Measurements from ENCODE around the gene MAP6.

MAP6 gene

DNA sequence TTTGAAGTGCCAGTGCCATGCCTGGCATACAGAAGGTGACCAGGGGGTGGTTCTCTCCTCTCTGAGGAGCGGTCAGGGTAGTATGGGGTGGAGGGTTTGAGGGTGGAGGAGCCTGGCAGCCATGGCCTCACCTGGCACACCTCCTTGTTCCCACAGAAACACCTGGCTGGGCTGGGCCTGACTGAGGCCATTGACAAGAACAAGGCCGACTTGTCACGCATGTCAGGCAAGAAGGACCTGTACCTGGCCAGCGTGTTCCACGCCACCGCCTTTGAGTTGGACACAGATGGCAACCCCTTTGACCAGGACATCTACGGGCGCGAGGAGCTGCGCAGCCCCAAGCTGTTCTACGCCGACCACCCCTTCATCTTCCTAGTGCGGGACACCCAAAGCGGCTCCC, 97.2 kb downstream of the MAP6 start:
- FAIRE-seq, result no peak
- TF ChIP-seq, protein P1, sequence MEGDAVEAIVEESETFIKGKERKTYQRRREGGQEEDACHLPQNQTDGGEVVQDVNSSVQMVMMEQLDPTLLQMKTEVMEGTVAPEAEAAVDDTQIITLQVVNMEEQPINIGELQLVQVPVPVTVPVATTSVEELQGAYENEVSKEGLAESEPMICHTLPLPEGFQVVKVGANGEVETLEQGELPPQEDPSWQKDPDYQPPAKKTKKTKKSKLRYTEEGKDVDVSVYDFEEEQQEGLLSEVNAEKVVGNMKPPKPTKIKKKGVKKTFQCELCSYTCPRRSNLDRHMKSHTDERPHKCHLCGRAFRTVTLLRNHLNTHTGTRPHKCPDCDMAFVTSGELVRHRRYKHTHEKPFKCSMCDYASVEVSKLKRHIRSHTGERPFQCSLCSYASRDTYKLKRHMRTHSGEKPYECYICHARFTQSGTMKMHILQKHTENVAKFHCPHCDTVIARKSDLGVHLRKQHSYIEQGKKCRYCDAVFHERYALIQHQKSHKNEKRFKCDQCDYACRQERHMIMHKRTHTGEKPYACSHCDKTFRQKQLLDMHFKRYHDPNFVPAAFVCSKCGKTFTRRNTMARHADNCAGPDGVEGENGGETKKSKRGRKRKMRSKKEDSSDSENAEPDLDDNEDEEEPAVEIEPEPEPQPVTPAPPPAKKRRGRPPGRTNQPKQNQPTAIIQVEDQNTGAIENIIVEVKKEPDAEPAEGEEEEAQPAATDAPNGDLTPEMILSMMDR (IDR thresholded peaks at IDR 0.05; ENCODE audit: insufficient read depth, missing control alignments), result no peak
- DNase-seq (ENCODE audit: insufficient read length, low spot score), result no peak

DNA sequence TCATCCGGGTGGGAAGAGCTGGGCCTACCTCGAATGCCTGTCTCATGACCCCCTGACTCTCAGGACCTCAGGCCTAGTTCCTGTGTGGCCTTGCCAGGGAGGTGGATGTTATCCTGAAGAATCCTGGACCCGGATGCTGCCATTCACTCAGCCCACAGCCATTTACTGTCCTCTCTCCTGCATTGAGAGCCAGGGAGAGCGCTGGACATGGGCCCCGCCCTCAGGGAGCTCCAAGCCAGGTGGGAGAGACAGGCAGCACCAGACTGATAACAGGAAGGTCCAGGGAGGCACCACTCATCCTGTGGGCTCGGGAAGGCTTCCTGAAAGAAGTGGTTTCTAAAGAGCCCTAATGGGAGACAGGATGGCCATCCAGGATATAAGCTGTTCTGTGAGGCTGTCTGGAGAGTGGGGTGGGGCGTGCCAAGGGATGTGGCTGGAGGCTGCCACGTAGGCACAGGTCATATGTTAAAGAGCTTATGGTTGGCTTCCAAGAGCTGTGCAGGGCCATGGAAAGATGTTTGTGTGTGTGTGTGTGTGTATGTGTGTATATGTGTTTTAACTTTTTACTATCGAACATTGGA, 98.2 kb downstream of the MAP6 start:
- no peak for DNase-seq (ENCODE audit: insufficient read length, low spot score)
- TF ChIP-seq, protein P1 (IDR thresholded peaks at IDR 0.05; ENCODE audit: insufficient read depth, missing control alignments), result no peak
- no peak for FAIRE-seq

DNA sequence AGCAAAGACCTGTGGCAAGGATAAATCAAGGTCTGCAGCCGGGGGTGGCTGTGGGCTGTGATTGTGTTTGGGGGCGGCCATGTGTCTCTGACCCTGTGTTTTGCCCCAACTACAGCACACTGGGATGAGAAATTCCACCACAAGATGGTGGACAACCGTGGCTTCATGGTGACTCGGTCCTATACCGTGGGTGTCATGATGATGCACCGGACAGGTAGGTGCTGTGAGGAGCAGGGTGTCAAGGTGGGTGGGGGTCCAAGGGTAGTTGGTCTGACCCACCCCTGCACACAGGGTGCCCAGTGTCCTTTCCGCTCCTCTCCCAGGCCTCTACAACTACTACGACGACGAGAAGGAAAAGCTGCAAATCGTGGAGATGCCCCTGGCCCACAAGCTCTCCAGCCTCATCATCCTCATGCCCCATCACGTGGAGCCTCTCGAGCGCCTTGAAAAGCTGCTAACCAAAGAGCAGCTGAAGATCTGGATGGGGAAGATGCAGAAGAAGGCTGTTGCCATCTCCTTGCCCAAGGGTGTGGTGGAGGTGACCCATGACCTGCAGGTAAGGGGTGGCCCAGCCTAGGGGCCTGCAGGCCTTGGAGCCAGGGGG, 100.1 kb downstream of the MAP6 start:
- DNase-seq (ENCODE audit: insufficient read length, low spot score), result no peak
- no peak for FAIRE-seq
- TF ChIP-seq, protein P1 (IDR thresholded peaks at IDR 0.05; ENCODE audit: insufficient read depth, missing control alignments), result no peak

DNA sequence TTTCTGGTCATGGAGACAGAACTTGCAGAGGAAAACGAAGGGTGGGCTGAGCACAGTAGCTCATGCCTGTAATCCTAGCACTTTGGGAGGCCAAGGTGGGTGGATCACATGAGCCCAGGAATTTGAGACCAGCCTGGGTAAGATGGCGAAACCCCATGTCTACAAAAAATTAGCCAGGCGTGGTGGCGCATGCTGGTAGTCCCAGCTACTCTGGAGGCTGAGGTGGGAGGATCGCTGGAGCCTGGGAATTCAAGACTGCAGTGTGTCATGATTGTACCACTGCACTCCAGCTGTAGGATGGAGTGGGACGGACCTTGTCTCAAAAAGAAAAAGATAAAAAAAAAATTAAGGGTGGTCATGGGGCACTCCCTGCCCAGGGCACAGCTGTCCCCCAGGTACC, 100.9 kb downstream of the MAP6 start:
- FAIRE-seq, result no peak
- TF ChIP-seq, protein P1 (IDR thresholded peaks at IDR 0.05; ENCODE audit: insufficient read depth, missing control alignments), result no peak
- no peak for DNase-seq (ENCODE audit: insufficient read length, low spot score)

DNA sequence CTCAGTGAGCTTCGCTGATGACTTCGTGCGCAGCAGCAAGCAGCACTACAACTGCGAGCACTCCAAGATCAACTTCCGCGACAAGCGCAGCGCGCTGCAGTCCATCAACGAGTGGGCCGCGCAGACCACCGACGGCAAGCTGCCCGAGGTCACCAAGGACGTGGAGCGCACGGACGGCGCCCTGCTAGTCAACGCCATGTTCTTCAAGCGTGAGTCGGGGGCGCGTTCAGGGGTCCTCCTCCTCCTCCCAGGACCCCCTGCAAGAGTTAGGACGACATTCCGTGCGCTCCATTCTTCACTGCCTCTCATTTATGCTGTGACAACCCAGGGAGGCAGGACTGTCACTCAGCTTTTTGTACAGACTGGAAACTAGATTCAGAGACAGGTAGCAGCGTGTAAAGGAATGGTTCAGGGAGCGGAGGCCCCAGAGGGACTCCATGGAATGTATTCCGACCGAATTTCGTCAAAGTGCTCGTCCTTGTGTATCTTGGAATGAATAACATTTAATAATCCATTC, 102.0 kb downstream of the MAP6 start:
- FAIRE-seq (no peak), DNase-seq (ENCODE audit: insufficient read length, low spot score) (no peak)

DNA sequence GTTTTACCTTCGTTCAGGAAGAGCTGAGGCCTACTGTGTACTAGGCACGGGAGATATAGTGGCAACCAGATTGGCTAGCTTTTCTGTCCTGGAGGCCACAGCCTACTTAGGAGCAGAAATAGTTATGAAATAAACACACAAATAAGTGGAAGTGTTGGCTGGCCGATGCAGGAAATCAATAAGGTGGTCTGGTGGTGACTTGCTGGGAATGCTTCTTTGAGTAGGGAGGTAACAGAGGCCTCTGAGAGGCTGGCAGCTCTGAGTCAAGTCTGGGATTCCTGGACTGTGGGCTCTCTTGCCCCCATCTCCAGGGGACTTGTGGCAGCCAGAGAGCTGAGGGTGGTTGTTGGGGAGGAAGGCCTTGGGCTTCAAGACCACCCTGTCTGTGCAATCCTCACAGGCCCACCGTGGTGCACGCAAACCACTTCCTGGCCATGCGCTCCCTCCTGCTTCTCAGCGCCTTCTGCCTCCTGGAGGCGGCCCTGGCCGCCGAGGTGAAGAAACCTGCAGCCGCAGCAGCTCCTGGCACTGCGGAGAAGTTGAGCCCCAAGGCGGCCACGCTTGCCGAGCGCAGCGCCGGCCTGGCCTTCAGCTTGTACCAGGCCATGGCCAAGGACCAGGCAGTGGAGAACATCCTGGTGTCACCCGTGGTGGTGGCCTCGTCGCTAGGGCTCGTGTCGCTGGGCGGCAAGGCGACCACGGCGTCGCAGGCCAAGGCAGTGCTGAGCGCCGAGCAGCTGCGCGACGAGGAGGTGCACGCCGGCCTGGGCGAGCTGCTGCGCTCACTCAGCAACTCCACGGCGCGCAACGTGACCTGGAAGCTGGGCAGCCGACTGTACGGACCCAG, 102.7 kb downstream of the MAP6 start:
- DNase-seq (ENCODE audit: insufficient read length, low spot score), result no peak
- TF ChIP-seq, protein P1 (IDR thresholded peaks at IDR 0.05; ENCODE audit: insufficient read depth, missing control alignments), result no peak
- FAIRE-seq, result no peak

More for the DNA sequence above, 102.0 kb downstream of the MAP6 start:
- TF ChIP-seq, protein P1 (IDR thresholded peaks at IDR 0.05; ENCODE audit: insufficient read depth, missing control alignments), result no peak
